ENCODE measurements around the gene SHC1. TPM values are rescaled to one million over a fixed set of nuclear protein-coding genes. Genes with fewer than 3 reads are reported as not detected.

SHC1 gene
- total RNA-seq, 2 experiments from 2014 or later, result 59.9 to 60.0 TPM

DNA sequence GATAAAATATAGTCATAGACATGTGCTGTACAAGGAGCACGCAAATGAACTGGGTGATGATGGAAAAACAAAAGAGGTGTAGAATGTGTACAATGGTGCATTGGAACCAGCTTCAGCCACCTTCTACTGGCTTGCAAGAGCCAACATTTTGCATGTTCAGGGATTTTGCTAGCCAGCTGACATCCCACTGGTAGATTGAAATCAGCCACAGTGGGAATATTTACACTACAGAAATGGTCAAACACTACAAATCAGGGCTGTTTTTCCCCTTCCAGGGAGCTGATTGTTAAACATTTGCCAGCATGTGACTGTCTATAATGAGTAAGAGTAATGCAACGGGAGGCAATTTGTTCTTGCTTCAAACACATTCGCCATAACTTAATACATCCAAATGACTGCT lies 57.3 kb downstream of the SHC1 start:
- H3K9me3 ChIP-seq (ENCODE audit: control insufficient read depth in 1 of 2, insufficient read depth in 1 of 2, low read length in 2 of 2), result no peaks in the 10 kb centered on the region
- Mint-ChIP-seq H3K27me3 (no peaks in the 10 kb centered on the region), H3K9me3 (no peaks in the 10 kb centered on the region), H3K4me1 (ENCODE audit: low read depth) (no peaks in the 10 kb centered on the region), H3K4me3 (no peak overlapping the region), H3K27ac (no peak overlapping the region), H3K36me3 (ENCODE audit: low read depth) (peaks cover 10% of the 10 kb centered on the region)
- no peaks in the 10 kb centered on the region for H3K36me3 ChIP-seq (ENCODE audit: insufficient read depth, low read length)
- intact Hi-C loops (cut with DNase I, micrococcal nuclease), result no loop called here
- TF ChIP-seq, protein P1, sequence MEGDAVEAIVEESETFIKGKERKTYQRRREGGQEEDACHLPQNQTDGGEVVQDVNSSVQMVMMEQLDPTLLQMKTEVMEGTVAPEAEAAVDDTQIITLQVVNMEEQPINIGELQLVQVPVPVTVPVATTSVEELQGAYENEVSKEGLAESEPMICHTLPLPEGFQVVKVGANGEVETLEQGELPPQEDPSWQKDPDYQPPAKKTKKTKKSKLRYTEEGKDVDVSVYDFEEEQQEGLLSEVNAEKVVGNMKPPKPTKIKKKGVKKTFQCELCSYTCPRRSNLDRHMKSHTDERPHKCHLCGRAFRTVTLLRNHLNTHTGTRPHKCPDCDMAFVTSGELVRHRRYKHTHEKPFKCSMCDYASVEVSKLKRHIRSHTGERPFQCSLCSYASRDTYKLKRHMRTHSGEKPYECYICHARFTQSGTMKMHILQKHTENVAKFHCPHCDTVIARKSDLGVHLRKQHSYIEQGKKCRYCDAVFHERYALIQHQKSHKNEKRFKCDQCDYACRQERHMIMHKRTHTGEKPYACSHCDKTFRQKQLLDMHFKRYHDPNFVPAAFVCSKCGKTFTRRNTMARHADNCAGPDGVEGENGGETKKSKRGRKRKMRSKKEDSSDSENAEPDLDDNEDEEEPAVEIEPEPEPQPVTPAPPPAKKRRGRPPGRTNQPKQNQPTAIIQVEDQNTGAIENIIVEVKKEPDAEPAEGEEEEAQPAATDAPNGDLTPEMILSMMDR (IDR thresholded peaks at IDR 0.05), result no peak
- DNase-seq (no peak), ATAC-seq (ENCODE audit: poor library complexity) (no peak)
- no peaks in the 10 kb centered on the region for H3K4me1 ChIP-seq (ENCODE audit: insufficient read depth, low read length)
- no peaks in the 10 kb centered on the region for H3K27me3 ChIP-seq (ENCODE audit: control insufficient read depth in 1 of 2, insufficient read depth in 2 of 2, low read length in 2 of 2)
- POLR2A ChIA-PET, result no interaction called here
- no peak overlapping the region for H3K27ac ChIP-seq (ENCODE audit: low read depth in 1 of 2, low read length in 2 of 2)
- CTCF ChIA-PET, result no interaction called here
- H3K4me3 ChIP-seq (ENCODE audit: low read length), result no peak overlapping the region

DNA sequence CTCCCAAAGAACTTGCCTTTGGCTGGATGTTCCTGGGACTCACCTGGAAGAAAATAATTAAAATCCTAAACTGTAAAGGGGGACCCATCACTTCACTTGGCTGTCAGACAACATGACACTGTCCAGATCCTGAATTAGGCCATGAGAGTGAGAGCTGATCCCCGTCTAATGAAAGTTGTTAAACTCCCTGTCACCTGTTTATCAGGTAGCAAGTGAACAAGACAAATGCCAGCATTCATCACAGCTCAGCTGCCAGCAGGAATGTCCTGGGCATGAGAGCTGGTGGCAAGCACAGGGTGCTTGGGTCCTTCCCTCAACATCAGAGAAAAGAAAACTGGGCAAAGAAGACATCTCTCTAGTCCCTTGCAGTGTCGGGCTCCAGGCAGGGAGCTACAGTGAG lies 57.8 kb downstream of the SHC1 start:
- POLR2A ChIA-PET, result no interaction called here
- Histone ChIP-seq H3K9me3 (ENCODE audit: control insufficient read depth in 1 of 2, insufficient read depth in 1 of 2, low read length in 2 of 2) (no peaks in the 10 kb centered on the region), H3K27me3 (ENCODE audit: control insufficient read depth in 1 of 2, insufficient read depth in 2 of 2, low read length in 2 of 2) (no peaks in the 10 kb centered on the region), H3K4me3 (ENCODE audit: low read length) (no peak overlapping the region), H3K4me1 (ENCODE audit: insufficient read depth, low read length) (no peaks in the 10 kb centered on the region), H3K27ac (ENCODE audit: low read depth in 1 of 2, low read length in 2 of 2) (no peak overlapping the region), H3K36me3 (ENCODE audit: insufficient read depth, low read length) (no peaks in the 10 kb centered on the region)
- TF ChIP-seq, protein P1 (IDR thresholded peaks at IDR 0.05), result no peak
- DNase-seq (no peak), ATAC-seq (ENCODE audit: poor library complexity) (no peak)
- Mint-ChIP-seq H3K27me3 (no peaks in the 10 kb centered on the region), H3K36me3 (ENCODE audit: low read depth) (peaks cover 10% of the 10 kb centered on the region), H3K4me3 (no peak overlapping the region), H3K4me1 (ENCODE audit: low read depth) (no peaks in the 10 kb centered on the region), H3K9me3 (no peaks in the 10 kb centered on the region), H3K27ac (no peak overlapping the region)
- CTCF ChIA-PET, result no interaction called here
- intact Hi-C loops (cut with DNase I, micrococcal nuclease), result no loop called here

Small RNAs within 50 kb of the gene (microRNA-seq; reads per million reads assigned to microRNA genes)
- gene MIR4258 (ENCODE audit: borderline microRNAs expressed, borderline replicate concordance), result not detected

Other genes starting within 250 kb of the SHC1 start
- gene KCNN3, start 100.5 kb downstream of the SHC1 start, total RNA-seq, result not detected
- 1 to 10 TPM; 6.6 to 7.4 TPM for gene PMVK, start 34.0 kb downstream of the SHC1 start, total RNA-seq
- 100 to 1,000 TPM; 434 to 440 TPM for gene PBXIP1, start 14.6 kb downstream of the SHC1 start, total RNA-seq
- 10 to 100 TPM; 30.3 to 32.8 TPM for gene PYGO2, start 9.0 kb downstream of the SHC1 start, total RNA-seq
- 1 to 10 TPM; 1.4 to 3.9 TPM for gene CKS1B, start 3.9 kb upstream of the SHC1 start, total RNA-seq
- gene FLAD1, start 12.6 kb upstream of the SHC1 start, total RNA-seq, result 10 to 100 TPM; 16.7 to 19.4 TPM
- not detected for gene LENEP, start 22.8 kb upstream of the SHC1 start, total RNA-seq
- 10 to 100 TPM; 22.8 to 25.1 TPM for gene ZBTB7B, start 32.1 kb upstream of the SHC1 start, total RNA-seq
- 1 to 10 TPM; 1.4 to 2.2 TPM for gene DCST2, start 63.0 kb upstream of the SHC1 start, total RNA-seq
- under 1 TPM; 0.33 to 0.39 TPM for gene DCST1, start 63.1 kb upstream of the SHC1 start, total RNA-seq
- gene ADAM15, start 80.6 kb upstream of the SHC1 start, total RNA-seq, result 10 to 100 TPM; 17.2 to 20.1 TPM
- gene EFNA4, start 93.0 kb upstream of the SHC1 start, total RNA-seq, result 1 to 10 TPM; 2.4 to 3.3 TPM
- gene EFNA3, start 108.1 kb upstream of the SHC1 start, total RNA-seq, result under 1 TPM; 0.22 to 0.47 TPM
- gene EFNA1, start 157.1 kb upstream of the SHC1 start, total RNA-seq, result 1 to 10 TPM; 4.2 to 5.9 TPM
- gene SLC50A1, start 165.1 kb upstream of the SHC1 start, total RNA-seq, result 10 to 100 TPM; 10.2 to 12.5 TPM
- gene DPM3, start 169.8 kb upstream of the SHC1 start, total RNA-seq, result 10 to 100 TPM; 17.6 to 20.5 TPM
- gene KRTCAP2, start 202.6 kb upstream of the SHC1 start, total RNA-seq, result 10 to 100 TPM; 77.8 TPM
- gene TRIM46, start 203.1 kb upstream of the SHC1 start, total RNA-seq, result 1 to 10 TPM; 2.9 to 3.0 TPM
- 10 to 100 TPM; 25.5 to 26.1 TPM for gene THBS3, start 237.2 kb upstream of the SHC1 start, total RNA-seq
- gene MTX1, start 237.9 kb upstream of the SHC1 start, total RNA-seq, result 10 to 100 TPM; 19.9 to 20.7 TPM

Data from CD4-positive, alpha-beta T cell (primary cell).